ENCODE results near the gene FARSB. TPM values are rescaled to one million over a fixed set of nuclear protein-coding genes. Genes with fewer than 3 reads are reported as not detected.

The FARSB gene
- total and polyA plus RNA-seq, 2 experiments from 2014 or later = 10.6 to 26.7 TPM

DNA sequence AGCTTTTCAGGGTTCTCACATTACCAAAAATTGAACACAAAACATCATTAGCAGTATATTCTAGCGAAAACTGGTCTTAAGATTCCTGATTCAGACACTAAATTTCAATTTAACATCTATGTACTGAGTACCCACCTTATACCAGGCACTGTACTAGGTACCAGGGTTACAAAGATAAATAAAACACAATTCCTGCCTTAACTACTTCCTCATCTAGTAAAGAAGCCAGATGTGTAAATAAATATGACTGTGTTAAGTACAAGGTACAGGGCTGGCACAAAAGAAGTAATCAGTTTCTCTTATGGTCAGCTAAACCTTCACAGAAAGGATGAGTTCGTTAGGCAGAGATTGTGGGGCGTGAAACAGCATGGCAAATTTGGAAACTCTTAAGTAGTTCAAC, 6.1 kb downstream of the FARSB start:
- no peaks in the 10 kb centered on the region for H3K9me3 ChIP-seq (ENCODE audit: low read depth)
- no peak overlapping the region for H3K4me3 ChIP-seq
- no peak for DNase-seq (ENCODE audit: low read depth in 1 of 2, low spot score in 1 of 2)
- H3K27me3 ChIP-seq = no peaks in the 10 kb centered on the region
- H3K4me1 ChIP-seq (ENCODE audit: low read depth) = peaks cover 3% of the 10 kb centered on the region
- peaks cover 20% of the 10 kb centered on the region for H3K36me3 ChIP-seq
- TF ChIP-seq, protein P1, sequence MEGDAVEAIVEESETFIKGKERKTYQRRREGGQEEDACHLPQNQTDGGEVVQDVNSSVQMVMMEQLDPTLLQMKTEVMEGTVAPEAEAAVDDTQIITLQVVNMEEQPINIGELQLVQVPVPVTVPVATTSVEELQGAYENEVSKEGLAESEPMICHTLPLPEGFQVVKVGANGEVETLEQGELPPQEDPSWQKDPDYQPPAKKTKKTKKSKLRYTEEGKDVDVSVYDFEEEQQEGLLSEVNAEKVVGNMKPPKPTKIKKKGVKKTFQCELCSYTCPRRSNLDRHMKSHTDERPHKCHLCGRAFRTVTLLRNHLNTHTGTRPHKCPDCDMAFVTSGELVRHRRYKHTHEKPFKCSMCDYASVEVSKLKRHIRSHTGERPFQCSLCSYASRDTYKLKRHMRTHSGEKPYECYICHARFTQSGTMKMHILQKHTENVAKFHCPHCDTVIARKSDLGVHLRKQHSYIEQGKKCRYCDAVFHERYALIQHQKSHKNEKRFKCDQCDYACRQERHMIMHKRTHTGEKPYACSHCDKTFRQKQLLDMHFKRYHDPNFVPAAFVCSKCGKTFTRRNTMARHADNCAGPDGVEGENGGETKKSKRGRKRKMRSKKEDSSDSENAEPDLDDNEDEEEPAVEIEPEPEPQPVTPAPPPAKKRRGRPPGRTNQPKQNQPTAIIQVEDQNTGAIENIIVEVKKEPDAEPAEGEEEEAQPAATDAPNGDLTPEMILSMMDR (IDR thresholded peaks at IDR 0.05; ENCODE audit: low read depth, low read length) = no peak
- H3K27ac ChIP-seq = no peak overlapping the region

DNA sequence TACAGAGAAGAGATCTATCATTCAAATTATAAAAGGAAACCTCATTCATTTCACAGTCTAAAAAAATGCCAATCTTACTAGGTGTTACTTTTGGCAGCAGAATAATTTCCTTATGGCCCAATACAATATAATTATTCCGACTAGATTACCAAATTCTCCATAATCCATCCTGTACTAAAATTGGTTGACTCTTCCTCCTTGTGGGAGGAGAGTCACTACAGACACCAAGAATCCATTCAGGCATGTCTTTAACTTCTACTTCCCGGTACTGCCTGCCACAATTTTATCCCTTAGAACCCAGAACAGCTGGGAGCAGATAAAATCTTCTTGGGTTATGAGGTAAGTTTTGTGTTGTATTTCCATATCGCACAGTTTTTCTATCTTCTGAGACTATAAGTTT, 9.9 kb downstream of the FARSB start:
- Histone ChIP-seq H3K27me3 (no peaks in the 10 kb centered on the region), H3K4me3 (no peak overlapping the region), H3K9me3 (ENCODE audit: low read depth) (no peaks in the 10 kb centered on the region), H3K27ac (no peak overlapping the region), H3K4me1 (ENCODE audit: low read depth) (no peaks in the 10 kb centered on the region), H3K36me3 (peaks cover 20% of the 10 kb centered on the region)
- DNase-seq (ENCODE audit: low read depth in 1 of 2, low spot score in 1 of 2) = no peak
- TF ChIP-seq, protein P1 (IDR thresholded peaks at IDR 0.05; ENCODE audit: low read depth, low read length) = no peak

DNA sequence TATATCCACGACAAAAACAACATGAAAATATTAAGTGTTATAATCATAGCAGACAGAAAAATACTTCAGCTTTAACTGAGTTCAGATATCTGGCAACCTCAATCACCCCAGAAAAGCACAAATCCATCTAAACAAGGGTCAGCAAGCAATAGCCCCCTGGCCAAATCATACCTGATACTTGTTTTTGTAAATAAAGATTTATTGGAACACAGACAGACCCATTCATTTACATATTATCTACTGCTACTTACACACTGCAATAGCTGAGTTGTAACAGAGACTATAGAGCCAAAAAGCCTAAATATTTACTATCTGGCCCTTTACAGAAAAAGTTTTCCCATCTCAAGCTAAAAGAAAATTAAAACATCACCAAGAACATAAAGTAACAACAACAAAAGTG, 12.8 kb downstream of the FARSB start:
- Histone ChIP-seq H3K4me3 (no peak overlapping the region), H3K27ac (no peak overlapping the region), H3K9me3 (ENCODE audit: low read depth) (no peaks in the 10 kb centered on the region), H3K36me3 (peaks cover 27% of the 10 kb centered on the region), H3K27me3 (no peaks in the 10 kb centered on the region), H3K4me1 (ENCODE audit: low read depth) (no peaks in the 10 kb centered on the region)
- DNase-seq (ENCODE audit: low read depth in 1 of 2, low spot score in 1 of 2) = no peak
- TF ChIP-seq, protein P1 (IDR thresholded peaks at IDR 0.05; ENCODE audit: low read depth, low read length) = no peak

DNA sequence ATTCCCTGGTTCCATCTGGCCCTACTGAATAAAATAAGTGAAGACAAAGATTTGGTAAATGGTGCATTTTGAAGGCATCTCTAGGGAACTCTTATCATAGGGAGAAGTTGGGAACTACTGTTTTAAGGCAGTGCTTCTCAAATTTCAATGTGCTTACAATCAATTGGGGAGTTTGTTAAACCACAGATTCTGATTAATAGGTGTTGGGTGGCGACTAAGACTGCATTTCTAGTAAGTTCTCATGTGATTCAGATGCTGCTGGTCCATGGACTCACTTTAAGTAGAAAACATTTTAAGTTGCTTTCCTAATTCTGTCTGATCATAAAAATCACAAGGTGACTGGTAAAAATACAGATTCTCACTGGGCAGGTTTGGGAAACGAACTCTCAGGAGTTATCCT, 14.6 kb downstream of the FARSB start:
- H3K36me3 ChIP-seq = peaks cover 22% of the 10 kb centered on the region
- TF ChIP-seq, protein P1 (IDR thresholded peaks at IDR 0.05; ENCODE audit: low read depth, low read length) = no peak
- DNase-seq (ENCODE audit: low read depth in 1 of 2, low spot score in 1 of 2) = peak in 1 of 2 donors; percentile 9

DNA sequence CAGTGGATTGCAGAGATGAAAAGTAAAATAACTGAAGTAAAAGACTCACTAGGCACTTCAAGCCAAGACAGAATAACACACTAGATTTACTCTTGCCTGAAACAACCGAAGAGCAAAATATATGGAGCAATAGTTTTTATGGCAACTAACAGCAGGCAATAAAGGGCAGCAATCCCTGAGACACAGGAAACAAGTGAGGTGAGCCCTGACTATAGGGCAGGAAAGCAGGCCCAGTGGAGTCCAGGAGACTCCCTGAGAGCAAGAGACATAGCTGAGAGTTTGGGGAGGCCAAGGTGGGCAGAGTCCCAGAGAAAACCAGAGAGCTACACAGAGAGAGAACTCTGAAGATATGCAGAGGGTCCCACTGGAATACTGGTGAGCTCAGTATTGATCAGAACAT, 18.8 kb downstream of the FARSB start:
- Histone ChIP-seq H3K4me3 (no peak overlapping the region), H3K4me1 (ENCODE audit: low read depth) (no peaks in the 10 kb centered on the region), H3K9me3 (ENCODE audit: low read depth) (no peaks in the 10 kb centered on the region), H3K27ac (no peak overlapping the region), H3K36me3 (peaks cover 31% of the 10 kb centered on the region), H3K27me3 (no peaks in the 10 kb centered on the region)
- TF ChIP-seq, protein P1 (IDR thresholded peaks at IDR 0.05; ENCODE audit: low read depth, low read length) = no peak
- DNase-seq (ENCODE audit: low read depth in 1 of 2, low spot score in 1 of 2) = no peak

More for the DNA sequence above, 14.6 kb downstream of the FARSB start:
- Histone ChIP-seq H3K27ac (no peak overlapping the region), H3K4me3 (no peak overlapping the region), H3K27me3 (no peaks in the 10 kb centered on the region), H3K9me3 (ENCODE audit: low read depth) (no peaks in the 10 kb centered on the region), H3K4me1 (ENCODE audit: low read depth) (no peaks in the 10 kb centered on the region)

DNA sequence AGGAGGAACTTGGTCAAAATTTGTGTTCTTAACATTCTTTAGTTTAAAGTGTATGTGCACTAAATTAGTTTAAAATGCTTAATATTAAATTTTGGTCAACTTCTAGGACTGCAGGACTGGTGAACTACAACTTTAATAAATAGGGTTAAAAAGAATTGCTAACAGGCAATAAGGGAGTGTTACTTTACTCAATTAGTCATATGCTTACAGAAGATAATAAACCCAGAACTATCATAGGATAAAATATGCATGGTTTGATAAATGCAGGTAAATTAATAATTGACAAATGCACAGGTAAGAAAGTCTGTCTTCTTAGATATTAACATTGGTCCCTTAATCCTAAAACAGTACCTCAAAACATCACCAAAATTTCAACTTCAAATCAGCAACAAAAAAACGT, 20.6 kb downstream of the FARSB start:
- no peaks in the 10 kb centered on the region for H3K4me1 ChIP-seq (ENCODE audit: low read depth)
- H3K4me3 ChIP-seq = no peak overlapping the region
- H3K9me3 ChIP-seq (ENCODE audit: low read depth) = no peaks in the 10 kb centered on the region
- TF ChIP-seq, protein P1 (IDR thresholded peaks at IDR 0.05; ENCODE audit: low read depth, low read length) = no peak
- DNase-seq (ENCODE audit: low read depth in 1 of 2, low spot score in 1 of 2) = no peak
- no peak overlapping the region for H3K27ac ChIP-seq
- no peaks in the 10 kb centered on the region for H3K27me3 ChIP-seq
- H3K36me3 ChIP-seq = peaks cover 47% of the 10 kb centered on the region
